ENCODE results near the gene ABCD3.
A peak's percentile ranks its signal among the peaks of the same experiment; 100 is the strongest.

The ABCD3 gene

DNA sequence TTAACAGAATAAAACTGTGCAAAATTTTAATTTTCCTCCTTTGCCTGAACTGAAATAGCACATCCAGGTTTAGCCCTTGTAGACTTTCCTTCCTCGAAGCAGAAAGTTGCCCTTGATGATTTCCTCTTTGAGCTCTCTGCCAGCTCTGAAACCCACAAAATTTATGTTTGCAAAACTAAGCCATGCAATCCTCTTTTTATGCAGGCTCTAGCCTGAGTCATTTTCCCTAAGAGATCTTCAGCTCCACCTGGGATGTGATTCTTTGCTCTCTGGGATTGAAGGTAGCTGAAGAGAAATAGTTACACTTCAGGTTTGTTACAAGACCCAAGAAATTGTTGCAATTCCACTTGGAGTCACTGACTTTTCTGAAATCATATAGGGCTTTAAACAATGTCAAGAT, 124.8 kb downstream of the ABCD3 start:
- Histone ChIP-seq H3K14ac (ENCODE audit: low read length) (no peak overlapping the region), H3K4me3 (ENCODE audit: low read length in 2 of 2) (peak overlapping the region in 1 of 2 donors; percentile 63), H3K27ac (replicated peaks; ENCODE audit: low read length) (no peak overlapping the region), H2AFZ (ENCODE audit: low read length) (no peak overlapping the region), H4K8ac (ENCODE audit: low read depth, low read length) (no peak overlapping the region), H4K91ac (ENCODE audit: low read depth, low read length, poor library complexity) (no peak overlapping the region), H3K36me3 (replicated peaks in 1 of 2; ENCODE audit: control insufficient read depth in 2 of 2, insufficient read depth in 2 of 2, low read length in 2 of 2) (peaks cover 2 to 22% of the 10 kb centered on the region in 2 donors), H3K9ac (ENCODE audit: low read depth, low read length, poor library complexity) (no peak overlapping the region), H2BK5ac (ENCODE audit: low read length) (no peak overlapping the region), H3K79me1 (ENCODE audit: low read depth, low read length) (no peaks in the 10 kb centered on the region), H3K4me2 (ENCODE audit: insufficient read depth, low read length, poor library complexity, severe bottlenecking) (no peak overlapping the region), H2AK5ac (ENCODE audit: low read depth, low read length) (no peak overlapping the region), H3K9me3 (replicated peaks in 1 of 2; ENCODE audit: control insufficient read depth in 2 of 2, insufficient read depth in 1 of 2, low read depth in 1 of 2, low read length in 2 of 2) (peaks cover 0 to 9% of the 10 kb centered on the region in 2 donors), H2BK15ac (ENCODE audit: low read length) (no peak overlapping the region), H3K27me3 (ENCODE audit: control insufficient read depth in 3 of 3, insufficient read depth in 3 of 3, low read depth in 1 of 3, low read length in 3 of 3) (peaks cover 0 to 30% (median 0%) of the 10 kb centered on the region in 3 experiments), H2BK12ac (ENCODE audit: low read length) (no peak overlapping the region), H2BK120ac (ENCODE audit: low read depth, low read length) (no peak overlapping the region), H3K18ac (ENCODE audit: low read length) (no peak overlapping the region), H3K4me1 (ENCODE audit: control insufficient read depth in 2 of 2, insufficient read depth in 1 of 2, low read depth in 1 of 2, low read length in 2 of 2) (peaks cover 6 to 20% of the 10 kb centered on the region in 2 donors), H3K4ac (ENCODE audit: low read length) (no peak overlapping the region), H3K23ac (ENCODE audit: low read depth, low read length, poor library complexity) (no peak overlapping the region)
- DNase-seq (ENCODE audit: low spot score) = no peak
- no CpG with 5 or more reads among the region's 1 CpG for WGBS, 2 donors (ENCODE audit: extremely low coverage in 2 of 2, insufficient read length in 2 of 2, insufficient replicate concordance in 1 of 2)

DNA sequence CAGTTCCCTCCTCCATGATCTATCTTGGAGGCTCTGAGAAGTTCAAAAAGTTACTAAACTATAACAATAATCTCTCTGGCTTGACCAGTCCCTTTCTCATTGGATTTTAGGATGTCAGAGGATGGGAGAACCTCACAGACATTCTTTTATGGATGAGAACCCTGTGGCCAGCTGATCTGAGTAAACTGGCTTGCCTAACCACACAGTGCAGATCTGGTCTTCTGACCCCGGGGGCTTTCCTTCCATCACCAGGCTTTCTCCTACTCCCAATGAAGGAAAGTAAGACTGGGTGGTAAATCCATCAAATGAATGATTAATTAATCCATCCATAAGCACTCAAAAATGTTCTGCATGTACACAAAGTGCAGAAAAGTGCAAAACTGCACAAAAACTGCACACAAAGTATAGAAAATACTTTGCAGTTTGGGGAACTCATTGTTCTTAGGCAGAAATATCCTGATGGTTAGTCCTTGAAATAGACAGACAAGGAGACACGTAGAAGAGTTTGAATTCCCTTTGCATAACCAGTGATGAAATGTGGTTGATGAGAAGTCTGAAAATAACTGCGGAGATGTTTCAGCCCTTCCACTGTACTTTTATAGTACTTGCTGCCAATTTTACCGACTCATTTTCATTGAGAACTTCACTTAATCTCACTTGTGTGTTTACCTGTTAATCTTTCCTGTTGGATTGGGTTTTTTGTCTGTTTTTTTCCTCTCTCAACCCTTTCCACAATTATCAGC, 125.9 kb downstream of the ABCD3 start:
- no peak overlapping the region for H2BK120ac ChIP-seq (ENCODE audit: low read depth, low read length)
- no peak overlapping the region for H2BK12ac ChIP-seq (ENCODE audit: low read length)
- no peak overlapping the region for H2AFZ ChIP-seq (ENCODE audit: low read length)
- H3K4ac ChIP-seq (ENCODE audit: low read length) = no peak overlapping the region
- peaks cover 0 to 9% of the 10 kb centered on the region in 2 donors for H3K9me3 ChIP-seq (replicated peaks in 1 of 2; ENCODE audit: control insufficient read depth in 2 of 2, insufficient read depth in 1 of 2, low read depth in 1 of 2, low read length in 2 of 2)
- DNase-seq (ENCODE audit: low spot score) = no peak
- no peak overlapping the region for H3K4me2 ChIP-seq (ENCODE audit: insufficient read depth, low read length, poor library complexity, severe bottlenecking)
- no peak overlapping the region for H4K91ac ChIP-seq (ENCODE audit: low read depth, low read length, poor library complexity)
- no peak overlapping the region for H2BK5ac ChIP-seq (ENCODE audit: low read length)
- no peak overlapping the region for H2AK5ac ChIP-seq (ENCODE audit: low read depth, low read length)
- peaks cover 0 to 30% (median 0%) of the 10 kb centered on the region in 3 experiments for H3K27me3 ChIP-seq (ENCODE audit: control insufficient read depth in 3 of 3, insufficient read depth in 3 of 3, low read depth in 1 of 3, low read length in 3 of 3)
- no peak overlapping the region for H3K18ac ChIP-seq (ENCODE audit: low read length)
- H3K4me3 ChIP-seq (ENCODE audit: low read length in 2 of 2) = no peak overlapping the region
- no peak overlapping the region for H3K14ac ChIP-seq (ENCODE audit: low read length)
- no peak overlapping the region for H3K27ac ChIP-seq (replicated peaks; ENCODE audit: low read length)
- peaks cover 3 to 13% of the 10 kb centered on the region in 2 donors for H3K4me1 ChIP-seq (ENCODE audit: control insufficient read depth in 2 of 2, insufficient read depth in 1 of 2, low read depth in 1 of 2, low read length in 2 of 2)
- no CpG with 5 or more reads among the region's 4 CpGs for WGBS, 2 donors (ENCODE audit: extremely low coverage in 2 of 2, insufficient read length in 2 of 2, insufficient replicate concordance in 1 of 2)
- H3K9ac ChIP-seq (ENCODE audit: low read depth, low read length, poor library complexity) = no peak overlapping the region
- H3K23ac ChIP-seq (ENCODE audit: low read depth, low read length, poor library complexity) = no peak overlapping the region
- no peak overlapping the region for H2BK15ac ChIP-seq (ENCODE audit: low read length)
- H4K8ac ChIP-seq (ENCODE audit: low read depth, low read length) = no peak overlapping the region
- no peaks in the 10 kb centered on the region for H3K79me1 ChIP-seq (ENCODE audit: low read depth, low read length)
- peaks cover 2 to 11% of the 10 kb centered on the region in 2 donors for H3K36me3 ChIP-seq (replicated peaks in 1 of 2; ENCODE audit: control insufficient read depth in 2 of 2, insufficient read depth in 2 of 2, low read length in 2 of 2)

DNA sequence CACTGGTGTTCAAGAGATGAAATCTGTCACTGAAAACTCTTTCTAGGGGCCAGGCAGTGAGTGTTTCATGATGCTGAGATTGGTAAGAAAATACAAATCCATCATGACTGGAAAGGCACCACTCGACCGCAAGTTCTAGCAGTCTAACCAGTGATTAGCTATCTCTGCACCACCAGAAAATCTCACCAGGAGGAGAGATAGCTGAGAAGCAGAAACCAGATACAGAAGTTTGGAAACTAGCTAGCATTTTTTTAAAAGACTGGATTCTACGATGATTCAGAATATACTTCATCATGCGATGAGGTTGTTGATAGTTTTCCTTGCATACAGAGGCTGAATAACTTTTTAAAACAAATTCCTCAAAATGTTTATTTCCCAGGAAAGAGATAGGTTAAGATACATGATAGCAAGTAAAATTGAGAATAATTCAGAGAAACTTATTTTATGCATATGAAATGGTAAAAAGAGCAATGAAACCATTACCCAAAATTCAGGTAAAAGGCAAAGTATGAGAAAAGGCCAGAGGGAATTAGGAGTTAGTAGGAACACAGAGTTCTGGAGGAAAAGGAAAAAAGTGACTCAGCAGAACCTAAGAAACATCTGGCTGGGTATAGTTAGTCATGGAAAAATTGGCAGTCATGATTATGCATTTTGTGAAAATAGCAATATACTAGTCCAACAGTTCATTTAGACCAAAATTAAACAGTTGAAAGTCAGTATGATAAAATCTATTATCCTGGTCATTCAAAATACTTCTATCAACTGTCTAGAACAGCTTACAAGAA, 126.7 kb downstream of the ABCD3 start:
- WGBS, 2 donors (ENCODE audit: extremely low coverage in 2 of 2, insufficient read length in 2 of 2, insufficient replicate concordance in 1 of 2) = no CpG with 5 or more reads among the region's 4 CpGs

DNA sequence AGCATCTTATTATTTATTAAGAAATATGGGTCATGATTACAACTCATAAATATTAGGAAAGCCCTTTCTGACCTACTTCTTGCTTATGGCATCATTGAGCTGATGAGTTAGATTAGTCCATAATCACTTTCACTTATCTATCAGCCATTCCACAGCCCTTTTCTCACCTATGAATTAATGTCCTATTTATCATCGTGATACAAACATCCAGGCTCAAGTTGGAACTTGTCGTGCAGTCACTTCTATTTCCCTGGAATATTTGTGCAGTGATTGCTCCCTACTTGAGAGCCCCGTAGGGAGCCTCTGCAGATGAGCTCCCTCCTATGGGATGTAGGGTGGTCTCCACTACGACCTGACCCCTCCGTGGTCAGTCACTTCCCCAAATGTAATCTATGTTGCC, 131.5 kb downstream of the ABCD3 start:
- no peak overlapping the region for H2BK12ac ChIP-seq (ENCODE audit: low read length)
- no CpG with 5 or more reads among the region's 5 CpGs for WGBS, 2 donors (ENCODE audit: extremely low coverage in 2 of 2, insufficient read length in 2 of 2, insufficient replicate concordance in 1 of 2)
- no peak overlapping the region for H2AK5ac ChIP-seq (ENCODE audit: low read depth, low read length)
- no peak overlapping the region for H3K4me3 ChIP-seq (ENCODE audit: low read length in 2 of 2)
- no peak overlapping the region for H3K18ac ChIP-seq (ENCODE audit: low read length)
- no peak overlapping the region for H3K9ac ChIP-seq (ENCODE audit: low read depth, low read length, poor library complexity)
- H3K4me2 ChIP-seq (ENCODE audit: insufficient read depth, low read length, poor library complexity, severe bottlenecking) = no peak overlapping the region
- no peak overlapping the region for H2AFZ ChIP-seq (ENCODE audit: low read length)
- no peak overlapping the region for H2BK15ac ChIP-seq (ENCODE audit: low read length)
- no peak overlapping the region for H3K4ac ChIP-seq (ENCODE audit: low read length)
- H3K27ac ChIP-seq (replicated peaks; ENCODE audit: low read length) = no peak overlapping the region
- no peaks in the 10 kb centered on the region for H3K79me1 ChIP-seq (ENCODE audit: low read depth, low read length)
- no peak overlapping the region for H3K23ac ChIP-seq (ENCODE audit: low read depth, low read length, poor library complexity)
- no peak overlapping the region for H3K14ac ChIP-seq (ENCODE audit: low read length)
- no peak for DNase-seq (ENCODE audit: low spot score)
- peaks cover 0 to 4% of the 10 kb centered on the region in 2 donors for H3K9me3 ChIP-seq (replicated peaks in 1 of 2; ENCODE audit: control insufficient read depth in 2 of 2, insufficient read depth in 1 of 2, low read depth in 1 of 2, low read length in 2 of 2)
- no peak overlapping the region for H2BK120ac ChIP-seq (ENCODE audit: low read depth, low read length)
- H3K36me3 ChIP-seq (replicated peaks in 1 of 2; ENCODE audit: control insufficient read depth in 2 of 2, insufficient read depth in 2 of 2, low read length in 2 of 2) = no peaks in the 10 kb centered on the region
- H4K91ac ChIP-seq (ENCODE audit: low read depth, low read length, poor library complexity) = no peak overlapping the region
- no peaks in the 10 kb centered on the region for H3K27me3 ChIP-seq (ENCODE audit: control insufficient read depth in 3 of 3, insufficient read depth in 3 of 3, low read depth in 1 of 3, low read length in 3 of 3)
- H2BK5ac ChIP-seq (ENCODE audit: low read length) = no peak overlapping the region
- peaks cover 22 to 33% of the 10 kb centered on the region in 2 donors for H3K4me1 ChIP-seq (ENCODE audit: control insufficient read depth in 2 of 2, insufficient read depth in 1 of 2, low read depth in 1 of 2, low read length in 2 of 2)
- no peak overlapping the region for H4K8ac ChIP-seq (ENCODE audit: low read depth, low read length)

More for the DNA sequence above, 126.7 kb downstream of the ABCD3 start:
- no peak overlapping the region for H3K23ac ChIP-seq (ENCODE audit: low read depth, low read length, poor library complexity)
- H3K27me3 ChIP-seq (ENCODE audit: control insufficient read depth in 3 of 3, insufficient read depth in 3 of 3, low read depth in 1 of 3, low read length in 3 of 3) = peaks cover 0 to 28% (median 0%) of the 10 kb centered on the region in 3 experiments
- no peak overlapping the region for H2BK15ac ChIP-seq (ENCODE audit: low read length)
- H4K8ac ChIP-seq (ENCODE audit: low read depth, low read length) = no peak overlapping the region
- H3K14ac ChIP-seq (ENCODE audit: low read length) = no peak overlapping the region
- H2BK5ac ChIP-seq (ENCODE audit: low read length) = no peak overlapping the region
- H2AK5ac ChIP-seq (ENCODE audit: low read depth, low read length) = no peak overlapping the region
- H3K4ac ChIP-seq (ENCODE audit: low read length) = no peak overlapping the region
- H3K79me1 ChIP-seq (ENCODE audit: low read depth, low read length) = no peaks in the 10 kb centered on the region
- no peak overlapping the region for H2BK120ac ChIP-seq (ENCODE audit: low read depth, low read length)
- no peak overlapping the region for H3K27ac ChIP-seq (replicated peaks; ENCODE audit: low read length)
- peaks cover 0 to 3% of the 10 kb centered on the region in 2 donors for H3K36me3 ChIP-seq (replicated peaks in 1 of 2; ENCODE audit: control insufficient read depth in 2 of 2, insufficient read depth in 2 of 2, low read length in 2 of 2)
- no peak for DNase-seq (ENCODE audit: low spot score)
- H3K9ac ChIP-seq (ENCODE audit: low read depth, low read length, poor library complexity) = no peak overlapping the region
- no peak overlapping the region for H3K4me2 ChIP-seq (ENCODE audit: insufficient read depth, low read length, poor library complexity, severe bottlenecking)
- H3K18ac ChIP-seq (ENCODE audit: low read length) = no peak overlapping the region
- H3K4me1 ChIP-seq (ENCODE audit: control insufficient read depth in 2 of 2, insufficient read depth in 1 of 2, low read depth in 1 of 2, low read length in 2 of 2) = peaks cover 1 to 11% of the 10 kb centered on the region in 2 donors
- H3K9me3 ChIP-seq (replicated peaks in 1 of 2; ENCODE audit: control insufficient read depth in 2 of 2, insufficient read depth in 1 of 2, low read depth in 1 of 2, low read length in 2 of 2) = peaks cover 0 to 6% of the 10 kb centered on the region in 2 donors
- H4K91ac ChIP-seq (ENCODE audit: low read depth, low read length, poor library complexity) = no peak overlapping the region
- H2BK12ac ChIP-seq (ENCODE audit: low read length) = no peak overlapping the region
- no peak overlapping the region for H2AFZ ChIP-seq (ENCODE audit: low read length)
- H3K4me3 ChIP-seq (ENCODE audit: low read length in 2 of 2) = no peak overlapping the region
